ENCODE data around the gene MARCHF10. TPM values are rescaled to one million over a fixed set of nuclear protein-coding genes. Genes with fewer than 3 reads are reported as not detected.

MARCHF10 gene
- total and polyA plus RNA-seq, 2 of the 13 experiments (the other 11 are each of a cell fraction or from before 2014, with no cell fraction given), result not detected

- TF ChIP-seq, protein P1, sequence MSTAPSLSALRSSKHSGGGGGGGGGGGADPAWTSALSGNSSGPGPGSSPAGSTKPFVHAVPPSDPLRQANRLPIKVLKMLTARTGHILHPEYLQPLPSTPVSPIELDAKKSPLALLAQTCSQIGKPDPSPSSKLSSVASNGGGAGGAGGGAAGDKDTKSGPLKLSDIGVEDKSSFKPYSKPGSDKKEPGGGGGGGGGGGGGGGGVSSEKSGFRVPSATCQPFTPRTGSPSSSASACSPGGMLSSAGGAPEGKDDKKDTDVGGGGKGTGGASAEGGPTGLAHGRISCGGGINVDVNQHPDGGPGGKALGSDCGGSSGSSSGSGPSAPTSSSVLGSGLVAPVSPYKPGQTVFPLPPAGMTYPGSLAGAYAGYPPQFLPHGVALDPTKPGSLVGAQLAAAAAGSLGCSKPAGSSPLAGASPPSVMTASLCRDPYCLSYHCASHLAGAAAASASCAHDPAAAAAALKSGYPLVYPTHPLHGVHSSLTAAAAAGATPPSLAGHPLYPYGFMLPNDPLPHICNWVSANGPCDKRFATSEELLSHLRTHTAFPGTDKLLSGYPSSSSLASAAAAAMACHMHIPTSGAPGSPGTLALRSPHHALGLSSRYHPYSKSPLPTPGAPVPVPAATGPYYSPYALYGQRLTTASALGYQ (CRISPR knock-in tag; IDR thresholded peaks at IDR 0.05), result no peak
- TF ChIP-seq HIC2 (CRISPR knock-in tag; IDR thresholded peaks at IDR 0.05; ENCODE audit: low read depth) (peak; percentile 56; the same call in 1 of the 2 replicates), ATF7 (IDR thresholded peaks at IDR 0.05) (no peak), ATF7 (CRISPR knock-in tag; IDR thresholded peaks at IDR 0.05) (0 out of 2 replicates have a peak, but pooled peaks have one; percentile 54), TP53 (CRISPR knock-in tag; conservative IDR thresholded peaks at IDR 0.05) (no peak), SOX5 (CRISPR knock-in tag; IDR thresholded peaks at IDR 0.05; ENCODE audit: borderline replicate concordance) (no peak), EHMT2 (IDR thresholded peaks at IDR 0.05; ENCODE audit: borderline replicate concordance, low read depth, low read length) (no peak), RCOR2 (CRISPR knock-in tag; IDR thresholded peaks at IDR 0.05) (no peak), THYN1 (CRISPR knock-in tag; IDR thresholded peaks at IDR 0.05; ENCODE audit: borderline replicate concordance, low read depth) (no peak), PAX8 (CRISPR knock-in tag; IDR thresholded peaks at IDR 0.05; ENCODE audit: borderline replicate concordance) (0 out of 2 replicates have a peak, but pooled peaks have one; percentile 40), ZIK1 (CRISPR knock-in tag; IDR thresholded peaks at IDR 0.05; ENCODE audit: borderline replicate concordance, low read depth) (no peak), NAIF1 (CRISPR knock-in tag; IDR thresholded peaks at IDR 0.05; ENCODE audit: borderline replicate concordance) (no peak), ZNF768 (CRISPR knock-in tag; IDR thresholded peaks at IDR 0.05) (peak; percentile 9; the same call in 1 of the 2 replicates), BRCA1 (CRISPR knock-in tag; IDR thresholded peaks at IDR 0.05) (no peak), ZNF644 (CRISPR knock-in tag; IDR thresholded peaks at IDR 0.05; ENCODE audit: low read depth) (no peak), AGO1 (IDR thresholded peaks at IDR 0.05; ENCODE audit: low read depth, low read length, poor library complexity, severe bottlenecking) (peak; percentile 37), PCBP1 (IDR thresholded peaks at IDR 0.05; ENCODE audit: borderline replicate concordance, low read depth, low read length) (no peak), ZNF678 (CRISPR knock-in tag; IDR thresholded peaks at IDR 0.05) (0 out of 2 replicates have a peak, but pooled peaks have one; percentile 36), HNRNPL (IDR thresholded peaks at IDR 0.05; ENCODE audit: low read depth, low read length) (peak; percentile 82), ELF4 (CRISPR knock-in tag; IDR thresholded peaks at IDR 0.05; ENCODE audit: borderline replicate concordance) (no peak), MXD3 (CRISPR knock-in tag; IDR thresholded peaks at IDR 0.05) (0 out of 2 replicates have a peak, but pooled peaks have one; percentile 40), NRL (CRISPR knock-in tag; IDR thresholded peaks at IDR 0.05; ENCODE audit: borderline replicate concordance) (peak; percentile 17; the same call in 1 of the 2 replicates), MEIS1 (CRISPR knock-in tag; IDR thresholded peaks at IDR 0.05; ENCODE audit: borderline replicate concordance) (0 out of 2 replicates have a peak, but pooled peaks have one; percentile 32), KDM4B (CRISPR knock-in tag; IDR thresholded peaks at IDR 0.05) (0 out of 2 replicates have a peak, but pooled peaks have one; percentile 15), DR1 (CRISPR knock-in tag; IDR thresholded peaks at IDR 0.05) (no peak), HOXD1 (CRISPR knock-in tag; IDR thresholded peaks at IDR 0.05) (no peak)
Observed at GRCh38 chr17:62703261-62703775, 104.8 kb downstream of the MARCHF10 start (continued).
